ENCODE data around the gene NPW.

The NPW gene

DNA sequence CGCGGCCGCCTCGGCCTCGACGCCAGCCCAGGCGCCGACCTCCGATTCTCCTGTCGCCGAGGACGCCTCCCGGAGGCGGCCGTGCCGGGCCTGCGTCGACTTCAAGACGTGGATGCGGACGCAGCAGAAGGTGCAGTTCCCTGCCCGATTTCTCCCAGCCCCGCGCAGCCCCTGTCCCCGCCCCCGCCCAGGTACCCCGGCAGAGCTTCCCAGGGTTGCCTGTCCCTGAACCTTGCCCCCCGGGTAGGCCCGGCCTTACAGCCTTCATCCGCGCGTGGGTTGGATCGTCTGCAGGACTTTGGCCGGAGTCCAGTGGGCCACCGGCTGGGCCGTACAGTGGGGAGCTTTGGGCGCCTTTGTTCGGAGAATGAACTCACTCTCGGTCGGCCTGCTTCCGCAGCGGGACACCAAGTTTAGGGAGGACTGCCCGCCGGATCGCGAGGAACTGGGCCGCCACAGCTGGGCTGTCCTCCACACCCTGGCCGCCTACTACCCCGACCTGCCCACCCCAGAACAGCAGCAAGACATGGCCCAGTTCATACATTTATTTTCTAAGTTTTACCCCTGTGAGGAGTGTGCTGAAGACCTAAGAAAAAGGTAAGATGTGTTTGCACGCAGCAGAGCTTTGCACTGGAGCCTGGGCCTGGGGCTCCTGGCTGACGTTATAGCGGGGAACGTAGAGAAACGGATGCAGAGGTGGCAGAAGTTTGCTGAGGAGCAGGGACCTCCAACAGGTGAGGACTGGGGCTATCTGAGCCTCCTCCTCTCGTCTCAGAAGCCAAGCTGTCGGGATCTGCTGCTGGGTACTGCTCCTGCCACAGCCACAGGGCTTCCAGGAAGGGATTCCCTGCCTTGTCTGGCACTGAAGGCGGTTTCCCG is 35.0 kb upstream of the NPW start:
- no peak for DNase-seq

DNA sequence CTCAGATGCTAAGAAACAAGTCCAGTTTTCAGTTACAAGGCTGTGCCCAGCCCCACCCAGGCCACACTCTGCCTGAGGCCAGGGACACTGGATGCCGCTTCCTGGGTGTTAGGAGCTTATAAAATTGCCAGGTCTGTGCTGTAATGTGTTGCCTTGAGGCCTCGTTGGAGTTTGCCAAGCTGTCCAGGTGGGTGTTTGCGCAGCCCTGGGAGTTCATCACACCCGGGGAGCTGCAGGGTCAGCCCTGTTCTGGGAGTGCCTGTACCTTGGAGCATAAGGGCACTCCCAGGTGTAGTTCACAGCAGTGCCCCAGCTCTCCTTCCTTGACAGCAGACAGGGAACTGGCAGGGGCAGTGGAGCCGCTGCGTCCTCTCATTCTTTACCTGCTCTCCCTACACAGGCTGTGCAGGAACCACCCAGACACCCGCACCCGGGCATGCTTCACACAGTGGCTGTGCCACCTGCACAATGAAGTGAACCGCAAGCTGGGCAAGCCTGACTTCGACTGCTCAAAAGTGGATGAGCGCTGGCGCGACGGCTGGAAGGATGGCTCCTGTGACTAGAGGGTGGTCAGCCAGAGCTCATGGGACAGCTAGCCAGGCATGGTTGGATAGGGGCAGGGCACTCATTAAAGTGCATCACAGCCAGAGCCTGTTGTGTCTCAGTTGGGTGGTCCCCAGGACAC is 34.0 kb upstream of the NPW start:
- DNase-seq, result no peak

DNA sequence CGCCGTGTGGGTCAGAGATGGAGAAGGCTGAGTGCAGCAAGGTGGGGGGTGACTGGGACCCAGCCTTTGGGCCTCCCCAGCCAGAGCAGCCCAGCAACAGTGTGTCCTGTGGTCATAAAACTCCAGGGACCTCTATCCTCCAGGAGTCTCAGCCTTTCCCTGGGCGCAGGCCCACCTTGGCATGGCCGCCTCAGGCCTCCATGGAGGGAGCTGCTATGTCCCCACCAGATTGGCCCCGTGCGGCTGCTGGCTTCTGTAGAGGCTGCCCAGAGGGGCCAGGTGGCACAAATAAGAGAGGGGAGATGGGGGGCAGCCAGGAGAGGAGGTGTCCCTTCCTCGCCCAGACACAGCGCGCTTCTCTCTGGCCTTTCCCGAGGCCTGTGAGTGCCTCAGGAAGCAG is 32.4 kb upstream of the NPW start:
- no peak for DNase-seq

DNA sequence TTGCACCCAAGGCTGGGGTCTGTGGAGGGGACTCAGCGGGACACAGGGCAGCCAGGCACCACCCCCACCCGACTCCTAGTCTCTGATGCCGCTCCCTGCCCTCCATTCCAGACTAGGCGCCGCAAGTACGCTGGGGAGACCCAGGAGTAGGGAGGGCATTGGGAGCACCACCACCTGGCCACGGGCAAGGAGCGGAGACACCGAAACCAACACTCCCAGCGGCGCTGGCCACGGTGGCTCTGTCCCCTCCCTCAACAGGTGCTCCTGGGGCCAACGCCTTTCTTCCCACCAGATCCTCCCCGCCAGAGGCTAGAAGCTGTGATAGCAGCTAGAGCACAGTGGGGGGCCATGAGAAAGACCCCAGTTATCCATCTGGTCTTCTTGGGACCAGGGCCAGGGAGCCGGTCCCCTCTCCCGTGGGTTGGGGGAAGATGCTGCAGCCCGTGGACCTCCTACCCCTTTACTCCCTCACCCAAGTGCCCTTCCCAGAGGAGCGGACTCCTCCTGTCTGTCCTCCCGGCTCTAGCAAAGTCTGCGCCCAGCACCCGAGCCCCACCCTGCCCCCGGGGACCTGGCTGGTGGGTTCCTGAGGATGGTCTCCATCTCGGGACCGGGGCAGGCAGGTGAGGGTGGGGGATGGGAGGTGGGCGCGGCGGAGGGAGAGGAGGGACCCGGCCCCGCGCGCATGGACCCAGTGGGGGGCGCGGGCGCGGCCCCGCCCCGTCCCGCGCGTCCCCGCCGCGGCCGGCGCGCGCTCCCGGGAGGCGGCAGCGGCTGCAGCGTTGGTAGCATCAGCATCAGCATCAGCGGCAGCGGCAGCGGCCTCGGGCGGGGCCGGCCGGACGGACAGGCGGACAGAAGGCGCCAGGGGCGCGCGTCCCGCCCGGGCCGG is 30.1 kb upstream of the NPW start, which contains the start of gene SYNGR3:
SYNGR3 (plus strand) TSS at position 762 of the 892 bp plus-strand sequence. CDS start 133 bp downstream, outside the sequence.
- DNase-seq, result no peak

DNA sequence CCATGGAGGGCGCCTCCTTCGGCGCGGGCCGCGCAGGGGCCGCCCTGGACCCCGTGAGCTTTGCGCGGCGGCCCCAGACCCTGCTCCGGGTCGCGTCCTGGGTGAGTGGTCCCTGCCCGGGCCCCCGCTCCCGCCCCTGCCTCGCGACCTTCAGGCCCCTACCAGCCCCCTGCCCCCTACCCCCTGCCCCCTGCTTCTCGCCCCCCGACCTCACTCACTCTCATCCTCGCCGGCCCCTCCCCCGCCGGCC is 29.6 kb upstream of the NPW start:
- DNase-seq, result no peak

DNA sequence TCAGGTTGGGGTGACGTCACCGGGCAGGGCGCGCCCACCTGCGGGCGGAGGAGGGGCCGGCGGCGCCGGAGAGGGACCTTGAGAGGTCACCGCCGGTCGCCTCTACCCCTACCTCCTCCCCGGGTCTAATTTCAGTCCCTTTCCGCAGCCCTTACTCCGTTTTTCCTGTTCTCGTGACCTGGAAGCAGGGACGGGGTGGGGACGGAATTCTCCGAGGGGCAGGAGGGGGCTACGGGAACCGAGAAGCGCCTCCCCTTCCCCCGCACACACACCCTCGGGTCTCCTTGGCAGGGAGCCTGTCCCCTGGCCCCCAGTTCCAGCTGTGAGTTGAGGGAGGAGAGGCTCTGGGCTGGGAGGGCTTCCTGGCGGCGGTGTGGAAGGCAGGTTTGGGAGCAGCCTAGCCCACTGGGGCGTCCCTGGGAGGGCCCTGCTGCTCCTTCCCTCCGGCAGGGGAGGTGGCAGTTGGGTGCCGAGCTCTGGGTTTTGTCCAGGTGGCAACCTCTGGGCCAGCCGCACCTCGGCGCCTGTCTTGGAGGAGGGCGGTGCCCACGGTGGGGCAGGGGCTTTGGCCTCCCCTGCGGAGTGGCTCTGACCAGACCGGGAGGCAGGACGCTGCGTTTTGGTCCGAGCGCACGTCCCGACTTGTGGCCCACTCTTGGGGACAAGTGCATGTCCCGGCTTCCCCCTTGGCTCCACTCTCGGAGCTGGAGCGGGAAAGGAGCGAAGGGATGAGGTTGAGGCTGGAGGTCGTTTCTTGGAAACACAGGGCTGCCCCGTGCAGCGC is 29.0 kb upstream of the NPW start:
- DNase-seq, result no peak

DNA sequence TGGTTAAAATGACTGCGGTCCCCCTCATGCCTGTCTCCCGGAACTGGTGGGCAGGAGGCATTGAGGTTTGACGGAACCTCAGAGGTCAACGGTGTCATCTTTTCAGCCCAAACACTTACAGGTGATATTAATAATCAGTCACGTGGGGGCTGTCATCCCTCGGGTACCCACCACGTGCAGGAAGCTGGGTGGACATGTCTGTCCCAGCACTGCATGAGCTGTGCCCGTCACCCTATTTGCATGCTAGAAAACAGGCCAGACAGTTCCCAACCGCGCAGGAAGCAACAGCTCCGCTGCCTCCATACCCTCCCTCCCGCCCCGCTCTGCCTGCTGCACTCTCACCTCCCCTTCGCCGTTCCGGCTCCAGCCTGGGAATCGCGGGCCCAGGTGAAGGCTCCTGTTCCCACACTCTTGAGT is 28.4 kb upstream of the NPW start:
- no peak for DNase-seq

DNA sequence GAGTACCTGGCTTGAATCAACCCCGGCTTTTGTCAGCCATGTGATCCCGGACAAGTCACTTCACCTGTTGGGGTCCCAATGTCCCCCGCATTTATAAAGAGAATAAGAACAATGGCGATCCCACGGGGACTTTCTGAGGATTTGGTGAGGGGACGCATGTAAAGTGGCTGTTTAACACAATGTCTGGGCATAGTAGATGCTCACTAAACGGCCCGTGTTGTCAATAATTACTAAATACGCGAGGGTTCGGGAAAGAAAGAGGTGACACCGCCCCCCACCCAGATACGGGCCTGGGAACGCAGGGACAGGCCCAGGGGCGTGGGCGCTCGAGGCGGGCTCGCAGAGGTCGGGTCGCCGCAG is 28.0 kb upstream of the NPW start:
- DNase-seq, result no peak

DNA sequence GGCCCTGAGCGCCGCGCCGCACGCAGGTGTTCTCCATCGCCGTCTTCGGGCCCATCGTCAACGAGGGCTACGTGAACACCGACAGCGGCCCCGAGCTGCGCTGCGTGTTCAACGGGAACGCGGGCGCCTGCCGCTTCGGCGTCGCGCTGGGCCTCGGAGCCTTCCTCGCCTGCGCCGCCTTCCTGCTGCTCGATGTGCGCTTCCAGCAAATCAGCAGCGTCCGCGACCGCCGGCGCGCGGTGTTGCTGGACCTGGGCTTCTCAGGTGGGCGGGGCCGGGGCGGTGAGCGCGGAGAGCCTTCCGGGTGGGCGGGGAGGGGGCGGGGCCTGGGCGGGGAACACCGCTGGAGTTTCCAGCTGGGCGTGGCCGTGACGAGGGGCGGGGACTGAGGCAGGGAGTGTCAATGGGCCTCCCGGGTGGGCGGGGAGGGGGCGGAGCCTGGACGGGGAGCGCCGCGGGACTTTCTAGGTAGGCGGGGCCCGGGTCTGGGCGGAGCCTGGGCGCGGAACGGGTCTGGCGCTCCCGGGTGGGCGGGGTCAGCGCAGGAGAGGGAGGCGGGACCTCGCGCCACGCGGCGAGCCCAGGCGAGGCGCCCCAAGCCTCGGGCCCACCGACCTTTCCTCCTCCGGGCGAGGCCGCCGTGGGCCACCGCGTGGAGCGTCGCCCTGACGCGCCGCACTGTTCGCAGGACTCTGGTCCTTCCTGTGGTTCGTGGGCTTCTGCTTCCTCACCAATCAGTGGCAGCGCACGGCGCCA is 27.5 kb upstream of the NPW start:
- DNase-seq, result peak; percentile 75

DNA sequence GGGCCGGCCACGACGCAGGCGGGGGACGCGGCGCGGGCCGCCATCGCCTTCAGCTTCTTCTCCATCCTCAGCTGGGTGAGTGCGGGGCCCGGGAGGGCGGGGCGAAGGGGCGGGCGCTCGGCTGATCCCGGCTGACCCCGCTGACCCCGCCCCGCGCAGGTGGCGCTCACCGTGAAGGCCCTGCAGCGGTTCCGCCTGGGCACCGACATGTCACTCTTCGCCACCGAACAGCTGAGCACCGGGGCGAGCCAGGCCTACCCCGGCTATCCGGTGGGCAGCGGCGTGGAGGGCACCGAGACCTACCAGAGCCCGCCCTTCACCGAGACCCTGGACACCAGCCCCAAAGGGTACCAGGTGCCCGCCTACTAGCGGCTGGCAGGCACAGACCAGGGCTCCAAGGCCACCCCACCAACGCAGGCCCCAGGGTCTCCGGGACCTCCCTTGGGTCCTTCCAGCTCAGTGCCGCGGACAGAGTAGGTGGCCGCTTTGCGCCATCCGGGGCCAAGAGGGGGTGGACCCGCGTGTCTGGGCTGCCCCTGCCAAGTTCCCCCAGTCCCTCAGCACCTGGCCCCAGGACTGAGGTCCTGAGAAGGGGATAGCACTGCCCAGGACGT is 26.8 kb upstream of the NPW start:
- no peak for DNase-seq

DNA sequence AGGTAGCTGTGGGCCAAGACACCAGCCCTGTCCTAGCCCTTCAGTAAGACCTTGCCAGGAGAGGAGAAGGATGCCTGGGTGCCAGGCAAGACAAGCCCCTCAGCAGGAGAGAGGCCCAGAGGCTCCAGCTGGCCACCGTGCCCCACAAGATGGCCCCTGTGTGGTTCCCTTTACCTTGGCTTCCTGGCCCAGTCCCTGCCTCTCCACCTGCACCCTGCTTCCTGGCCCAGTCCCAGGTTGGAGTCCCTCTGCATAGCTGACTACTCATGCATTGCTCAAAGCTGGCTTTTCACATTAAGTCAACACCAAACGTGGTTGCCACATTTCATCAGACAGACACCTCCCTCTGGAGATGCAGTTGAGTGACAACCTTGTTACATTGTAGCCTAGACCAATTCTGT is 25.9 kb upstream of the NPW start:
- DNase-seq, result peak; percentile 58

DNA sequence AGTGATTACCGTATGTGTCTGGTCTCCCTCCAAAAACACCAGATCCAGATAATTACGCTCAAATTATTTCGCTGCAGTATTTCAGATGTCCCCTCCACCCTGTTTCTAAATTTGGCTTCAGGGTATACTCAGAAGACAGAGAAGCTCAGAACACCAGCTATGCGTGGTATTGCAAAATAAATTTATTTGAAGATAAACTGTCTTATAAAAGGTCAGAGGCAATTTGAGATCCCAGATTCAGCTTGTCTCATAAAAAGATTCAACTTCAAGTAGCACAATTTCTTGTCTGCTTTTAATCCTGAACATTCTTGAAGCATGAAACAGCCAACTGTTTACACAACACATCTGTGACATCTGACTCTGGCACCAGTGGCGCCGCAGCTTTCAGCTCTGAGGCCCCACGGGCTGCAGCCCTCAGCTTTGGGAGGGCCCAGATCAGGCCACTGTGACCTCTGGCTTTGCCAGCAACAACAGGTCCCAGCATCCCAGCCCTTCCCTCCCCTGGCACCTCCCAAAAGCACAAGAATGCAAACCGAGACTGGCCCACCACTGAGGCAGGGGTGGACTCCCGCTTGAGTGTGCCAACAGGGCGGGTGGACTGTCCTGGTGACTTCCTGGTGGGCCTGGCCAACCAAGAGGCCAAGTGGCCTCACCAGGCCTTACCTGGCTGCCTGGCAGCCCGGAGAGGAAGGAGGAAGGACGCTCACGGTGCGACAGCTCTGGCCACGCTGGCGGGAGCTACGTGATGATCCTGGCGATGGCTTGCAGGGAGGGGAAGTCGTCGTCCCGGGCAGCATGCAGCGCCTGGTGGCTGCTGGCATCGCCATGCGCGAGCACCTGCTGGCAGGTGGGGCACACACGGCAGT is 21.9 kb upstream of the NPW start:
- no peak for DNase-seq

DNA sequence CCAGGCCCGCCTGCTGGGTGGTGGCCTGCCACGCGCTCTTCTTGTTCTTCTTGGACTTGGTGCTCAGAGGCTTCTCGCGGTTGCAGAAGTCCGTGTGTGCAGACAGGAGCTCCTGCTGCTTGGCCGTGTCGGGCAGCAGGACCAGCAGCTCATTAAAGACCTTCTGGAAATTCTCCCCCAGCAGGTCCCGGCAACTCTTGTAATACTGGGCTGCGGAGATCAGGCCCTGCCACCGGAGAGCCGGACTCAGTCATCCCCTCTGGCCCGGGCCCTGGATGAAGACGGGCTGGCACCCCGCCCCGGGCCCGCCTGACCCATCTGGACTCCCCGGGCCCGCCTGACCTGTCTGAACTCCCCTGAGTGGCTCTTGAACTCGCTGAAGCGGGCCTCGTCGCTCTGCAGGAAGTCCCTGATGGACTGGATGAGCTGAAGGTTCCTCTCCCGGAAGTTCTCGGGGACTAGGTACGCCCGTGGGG is 21.2 kb upstream of the NPW start:
- DNase-seq, result no peak

DNA sequence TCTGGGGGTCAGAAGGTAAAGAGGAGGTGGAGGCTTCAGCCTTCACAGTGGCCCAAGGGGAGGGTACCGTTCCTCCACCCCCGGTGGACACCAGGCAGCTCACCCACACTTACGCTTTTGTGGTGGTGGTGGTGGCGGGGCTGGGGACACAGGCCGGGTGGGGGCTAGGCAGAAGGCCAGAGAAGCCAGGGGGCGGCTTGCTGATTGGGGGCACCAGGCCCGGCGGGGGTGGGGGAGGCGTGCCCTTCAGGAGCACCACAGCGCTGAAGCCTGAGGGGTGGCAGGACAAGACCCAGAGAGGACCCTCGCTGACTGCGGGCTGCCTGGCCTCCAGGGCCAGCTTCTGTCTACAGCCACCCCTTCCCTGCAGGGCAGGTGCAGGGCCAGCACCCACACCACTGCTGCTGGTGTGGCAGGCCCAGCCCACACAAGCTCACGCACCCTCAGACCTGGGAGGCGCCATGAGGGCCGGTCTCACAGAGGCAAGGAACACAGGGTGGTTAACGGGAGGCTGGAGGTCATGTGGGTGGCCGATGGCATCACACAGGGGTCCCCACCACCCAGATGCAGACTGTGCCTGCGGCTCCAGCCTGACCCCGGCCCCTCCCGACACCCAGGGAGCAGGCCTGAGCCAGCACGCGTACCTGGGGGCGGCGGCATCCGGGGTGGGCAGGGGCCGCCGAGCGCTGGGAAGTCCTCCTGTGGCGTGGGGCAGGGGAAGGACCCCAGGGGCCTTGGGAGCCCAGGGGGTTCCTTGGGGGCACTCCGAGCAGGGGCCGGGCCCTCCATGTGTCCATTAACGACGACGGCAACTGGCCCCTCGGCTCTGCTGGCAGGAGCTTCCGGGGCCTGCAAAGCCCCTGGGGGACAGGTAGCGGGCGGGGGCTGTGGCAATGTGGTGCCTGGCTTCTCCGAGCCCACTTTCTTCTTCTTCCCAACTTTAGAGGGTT is 20.5 kb upstream of the NPW start:
- DNase-seq, result no peak

DNA sequence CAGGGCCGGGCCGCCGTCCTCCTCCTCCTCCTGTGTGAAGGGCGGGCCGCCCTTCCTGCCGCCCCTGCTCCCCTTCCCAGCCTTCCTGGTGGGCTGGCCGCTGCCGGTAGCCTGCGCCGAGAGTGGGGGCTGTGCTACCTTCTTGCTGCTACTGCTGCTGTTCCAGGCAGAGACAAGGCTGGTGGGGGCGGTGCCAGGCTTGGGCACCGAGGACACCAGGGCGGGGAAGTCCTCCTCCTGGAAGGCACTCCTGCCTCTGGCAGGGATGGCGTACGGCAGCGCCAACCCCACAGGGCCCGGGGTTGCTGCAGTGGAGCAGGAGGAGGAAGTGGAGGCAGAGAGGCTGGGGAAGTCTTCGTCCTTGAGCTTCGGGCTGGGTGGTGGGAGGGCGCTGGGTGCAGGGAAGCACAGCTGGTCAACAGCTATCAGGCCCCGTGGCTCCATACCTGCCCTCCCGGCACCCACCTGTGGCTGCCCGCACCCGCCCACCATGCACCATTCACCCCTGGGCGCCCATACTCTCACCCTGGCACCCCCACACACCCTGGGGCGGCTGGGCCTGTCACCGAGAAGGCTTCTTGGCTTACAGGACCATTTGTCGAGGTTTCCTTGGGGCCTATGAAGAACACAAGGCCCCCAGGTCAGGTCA is 19.6 kb upstream of the NPW start:
- no peak for DNase-seq

DNA sequence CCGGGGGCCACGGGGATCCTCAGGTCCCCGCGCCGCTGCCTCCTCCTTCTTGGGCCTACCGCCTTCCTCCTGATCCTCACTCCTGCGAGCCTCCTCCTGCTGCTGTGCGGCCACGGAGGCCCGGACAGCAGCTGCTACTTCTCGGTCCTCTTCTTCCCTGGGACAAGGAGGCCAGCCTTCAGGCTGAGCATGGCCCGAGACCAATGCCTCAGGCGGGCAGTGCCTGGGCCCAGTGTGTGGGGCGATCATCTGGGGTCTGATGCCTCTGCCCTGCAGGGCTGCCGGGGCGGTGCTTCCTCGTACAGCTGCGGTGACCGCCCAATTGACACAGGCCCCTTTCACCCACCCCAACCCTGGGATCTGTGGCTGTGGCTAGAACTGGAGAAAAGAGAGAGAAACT is 18.6 kb upstream of the NPW start:
- DNase-seq, result no peak

DNA sequence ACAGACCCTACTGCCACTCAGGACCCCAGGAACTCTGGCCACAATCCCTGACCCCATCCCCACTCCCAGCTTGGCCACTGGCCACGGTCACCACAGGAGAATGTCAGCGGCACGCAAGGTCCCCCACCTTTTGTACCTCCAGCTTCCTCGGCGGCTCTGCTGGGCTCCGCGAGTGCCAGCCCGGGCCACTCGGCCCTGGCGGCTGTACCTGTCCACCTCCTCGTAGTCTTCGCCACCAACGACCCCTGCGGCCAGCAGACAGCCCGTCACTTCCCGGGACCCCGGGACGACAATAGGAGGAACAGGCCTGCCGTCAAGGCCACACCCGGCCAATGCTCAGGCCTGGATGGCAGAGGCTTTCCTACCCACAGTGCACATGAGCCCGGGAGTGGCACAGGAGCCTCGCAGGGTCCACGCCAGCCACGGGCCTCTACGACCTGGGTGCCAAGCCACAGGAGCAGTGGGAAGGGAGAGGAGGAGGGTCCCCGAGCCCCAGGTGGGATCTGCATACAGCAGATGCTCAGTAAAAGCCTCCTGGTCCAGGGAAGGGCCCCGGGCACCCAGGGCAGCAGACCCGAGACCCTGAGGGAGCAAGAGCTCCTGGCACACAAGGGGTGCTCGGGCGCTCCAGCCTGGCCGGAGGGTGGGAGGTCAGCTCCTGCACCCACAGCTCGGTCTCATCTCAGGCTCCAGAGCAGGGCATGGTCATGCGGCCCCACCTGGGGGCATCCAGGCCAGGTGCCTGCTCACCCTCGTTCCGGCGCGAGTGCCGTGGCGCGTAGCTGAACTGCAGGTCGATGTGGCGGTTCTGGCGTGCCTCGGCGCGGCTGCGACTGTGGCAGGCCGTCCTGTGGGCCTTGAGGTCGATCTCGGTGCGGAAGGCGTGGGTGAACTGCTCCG is 17.9 kb upstream of the NPW start:
- no peak for DNase-seq
